ENCODE results near the gene AGBL4.

The AGBL4 gene

DNA sequence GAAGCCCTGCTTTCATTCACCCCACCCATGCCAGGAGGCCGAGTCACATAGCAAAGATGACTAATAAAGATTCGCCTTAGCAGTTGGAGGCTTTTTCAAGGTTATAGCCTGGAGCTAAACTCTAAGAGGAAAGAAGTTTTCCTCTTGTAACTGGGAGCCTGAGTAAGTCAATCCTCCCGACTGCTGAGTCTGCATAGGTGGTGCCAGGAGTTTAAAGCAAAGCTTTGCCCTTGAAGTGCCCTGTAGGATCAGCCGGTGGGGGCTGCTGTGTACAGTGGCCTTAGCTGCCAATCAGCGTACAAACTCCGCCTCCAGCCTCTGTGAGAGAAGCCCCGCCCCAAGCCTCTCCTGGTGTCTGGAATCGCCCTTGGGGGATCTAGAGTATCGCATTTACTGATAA, 1404.2 kb downstream of the AGBL4 start:
- H3K4me3 ChIP-seq (ENCODE audit: low read length), result no peak overlapping the region
- no peak for TF ChIP-seq CTCF (conservative IDR thresholded peaks at IDR 0.05; ENCODE audit: low read length)
- peak; percentile 3 for DNase-seq (ENCODE audit: low read depth)

DNA sequence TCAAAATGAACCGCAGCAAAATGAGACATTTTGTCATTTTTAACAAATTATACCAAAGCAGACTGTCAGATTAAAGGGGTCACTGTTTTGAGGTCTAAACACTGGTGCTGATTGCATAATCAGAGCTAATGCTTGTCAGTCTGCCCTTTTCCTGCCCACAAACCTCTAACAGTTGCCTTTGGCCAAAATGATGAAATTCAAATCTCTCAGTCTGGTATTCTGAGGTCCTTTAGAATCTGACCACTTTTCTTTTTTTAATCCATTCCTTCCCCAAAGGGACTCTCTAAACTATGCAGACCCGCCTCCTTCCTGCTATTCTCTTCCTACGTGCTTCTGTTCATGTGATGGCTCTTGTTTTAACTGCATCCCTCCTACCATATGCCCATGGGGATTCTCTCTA, 1406.5 kb downstream of the AGBL4 start:
- TF ChIP-seq CTCF (conservative IDR thresholded peaks at IDR 0.05; ENCODE audit: low read length), result no peak
- H3K4me3 ChIP-seq (ENCODE audit: low read length), result no peak overlapping the region
- peak; percentile 70 for DNase-seq (ENCODE audit: low read depth)

DNA sequence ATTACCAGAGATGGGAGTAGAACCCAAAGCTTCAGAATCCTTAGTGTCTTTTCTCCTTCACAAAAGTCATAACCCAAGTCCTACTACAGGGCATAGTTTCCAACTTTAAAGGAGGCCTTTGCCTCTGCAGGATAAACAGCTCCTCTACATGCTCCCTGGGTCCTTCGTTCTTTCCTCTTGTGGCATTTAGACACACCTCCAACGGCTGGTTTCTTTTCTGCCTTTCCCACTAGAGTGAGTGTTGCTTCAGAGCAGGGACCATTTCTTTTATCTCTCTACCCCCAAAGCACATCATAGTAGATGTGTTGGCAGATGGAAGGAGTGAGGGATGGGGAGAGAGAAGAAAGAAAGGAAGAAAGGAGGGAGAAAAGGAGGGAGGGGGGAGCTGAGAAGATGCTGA, 1407.0 kb downstream of the AGBL4 start:
- H3K4me3 ChIP-seq (ENCODE audit: low read length), result no peak overlapping the region
- DNase-seq (ENCODE audit: low read depth), result no peak
- no peak for TF ChIP-seq CTCF (conservative IDR thresholded peaks at IDR 0.05; ENCODE audit: low read length)

- no peak for DNase-seq (ENCODE audit: low read depth)
- no peak for TF ChIP-seq CTCF (conservative IDR thresholded peaks at IDR 0.05; ENCODE audit: low read length)
- H3K4me3 ChIP-seq (ENCODE audit: low read length), result no peak overlapping the region
Measured at GRCh38 chr1:48611841-48612240, 1411.9 kb downstream of the AGBL4 start.

GRCh38 chr1:48610628-48611542, 1412.9 kb downstream of the AGBL4 start:
- no peak overlapping the region for H3K4me3 ChIP-seq (ENCODE audit: low read length)
- TF ChIP-seq CTCF (conservative IDR thresholded peaks at IDR 0.05; ENCODE audit: low read length), result no peak
- no peak for DNase-seq (ENCODE audit: low read depth)

DNA sequence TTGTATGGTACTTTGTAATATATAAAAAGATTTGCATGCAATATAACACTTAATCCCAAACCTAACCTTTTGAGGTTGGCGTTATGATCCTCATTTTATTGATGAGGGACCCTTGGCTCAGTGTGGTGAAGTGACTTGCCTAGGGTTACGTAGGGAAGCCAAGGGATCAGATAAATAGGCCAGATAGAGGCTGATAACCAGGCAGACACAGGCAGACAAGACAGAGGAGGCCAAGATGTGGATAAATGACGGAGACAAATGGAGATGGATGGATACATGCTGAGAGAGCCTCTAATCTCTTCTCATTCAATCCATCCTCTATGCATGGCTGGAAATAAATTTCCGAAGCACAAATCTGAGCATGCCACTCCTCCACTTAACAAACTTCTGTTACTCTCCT, 1414.9 kb downstream of the AGBL4 start:
- no peak for DNase-seq (ENCODE audit: low read depth)
- no peak for TF ChIP-seq CTCF (conservative IDR thresholded peaks at IDR 0.05; ENCODE audit: low read length)
- no peak overlapping the region for H3K4me3 ChIP-seq (ENCODE audit: low read length)

GRCh38 chr1:48603222-48603621, 1420.5 kb downstream of the AGBL4 start:
- DNase-seq (ENCODE audit: low read depth), result no peak
- TF ChIP-seq CTCF (conservative IDR thresholded peaks at IDR 0.05; ENCODE audit: low read length), result no peak
- H3K4me3 ChIP-seq (ENCODE audit: low read length), result no peak overlapping the region
